Measurements from ENCODE around the gene DPP9.
A peak's percentile ranks its signal among the peaks of the same experiment; 100 is the strongest.

DPP9 gene

GRCh38 chr19:4640247-4641000 lies 83.2 kb downstream of the DPP9 start:
- peak overlapping the region; percentile 75 for H3K4me3 ChIP-seq (ENCODE audit: low read length)
- no peak for TF ChIP-seq CTCF (IDR thresholded peaks at IDR 0.05; ENCODE audit: insufficient read depth, low read depth, low read length, missing control alignments)
- DNase-seq (ENCODE audit: low read depth) = peak; percentile 81

GRCh38 chr19:4639531-4640246 lies 84.0 kb downstream of the DPP9 start:
- no peak for DNase-seq (ENCODE audit: low read depth)
- peak overlapping the region; percentile 75 for H3K4me3 ChIP-seq (ENCODE audit: low read length)
- no peak for TF ChIP-seq CTCF (IDR thresholded peaks at IDR 0.05; ENCODE audit: insufficient read depth, low read depth, low read length, missing control alignments)

- H3K4me3 ChIP-seq (ENCODE audit: low read length) = peak within 1 kb of the TSS; percentile 75
- no peak for TF ChIP-seq CTCF (IDR thresholded peaks at IDR 0.05; ENCODE audit: insufficient read depth, low read depth, low read length, missing control alignments)
- peak; percentile 97 for DNase-seq (ENCODE audit: low read depth)
These were observed 84.7 kb downstream of the DPP9 start, which contains the start of gene TNFAIP8L1 for GRCh38 chr19:4638828-4639530. TNFAIP8L1 (plus strand) TSS chr19:4639516; CDS start chr19:4651870, 12,354 bp downstream.

- no peak overlapping the region for H3K4me3 ChIP-seq (ENCODE audit: low read length)
- TF ChIP-seq CTCF (IDR thresholded peaks at IDR 0.05; ENCODE audit: insufficient read depth, low read depth, low read length, missing control alignments) = no peak
These were observed 85.3 kb downstream of the DPP9 start for GRCh38 chr19:4638317-4638716.

GRCh38 chr19:4636761-4637160 lies 86.9 kb downstream of the DPP9 start:
- TF ChIP-seq CTCF (IDR thresholded peaks at IDR 0.05; ENCODE audit: insufficient read depth, low read depth, low read length, missing control alignments) = no peak
- no peak overlapping the region for H3K4me3 ChIP-seq (ENCODE audit: low read length)
- no peak for DNase-seq (ENCODE audit: low read depth)

More at GRCh38 chr19:4638317-4638716, 85.3 kb downstream of the DPP9 start:
- DNase-seq (ENCODE audit: low read depth) = no peak

GRCh38 chr19:4636151-4636717 lies 87.4 kb downstream of the DPP9 start:
- TF ChIP-seq CTCF (IDR thresholded peaks at IDR 0.05; ENCODE audit: insufficient read depth, low read depth, low read length, missing control alignments) = peak; percentile 61
- DNase-seq (ENCODE audit: low read depth) = peak; percentile 38
- peak overlapping the region; percentile 52 for H3K4me3 ChIP-seq (ENCODE audit: low read length)

Measured in epithelial cell of esophagus (primary cell).